Right cardiac atrium (tissue), 5 donors: Measurements from ENCODE around the gene BSND. TPM values are rescaled to one million over a fixed set of nuclear protein-coding genes. Genes with fewer than 3 reads are reported as not detected.

Source experiments
- ATAC-seq, 2 donors: fragments of 200-7000 bp; cut with Tn5 transposase; one replicate each; pipeline versions ENCODE4 v1.8.0 to v1.9.1; 2020; ENCODE audit warnings: moderate library complexity in 2 of 2, mild to moderate bottlenecking in 1 of 2
- DNase-seq, 3 donors: peaks; one replicate each; pipeline ENCODE4 v3.0.0-alpha.2; 2020
- H3K27ac ChIP-seq: one replicate; pipeline ENCODE4 v1.5.1; 2013; ENCODE audit warnings: mild to moderate bottlenecking, low read length, control low read depth, moderate library complexity
- H3K27me3 ChIP-seq: one replicate; pipeline ENCODE4 v1.6.1; 2013; ENCODE audit not compliant: control insufficient read depth, insufficient read depth
- H3K4me1 ChIP-seq: one replicate; pipeline ENCODE4 v1.6.1; 2013; ENCODE audit warnings: low read length; ENCODE audit not compliant: control insufficient read depth, insufficient read depth
- H3K4me3 ChIP-seq: one replicate; pipeline ENCODE4 v1.5.1; 2013; ENCODE audit warnings: low read length, control low read depth
- H3K9me3 ChIP-seq: one replicate; pipeline ENCODE4 v1.6.1; 2013; ENCODE audit warnings: low read length; ENCODE audit not compliant: control insufficient read depth
- WGBS: extraction: QIAGEN DNeasy Blood & Tissue Kit; methylation state at CpG from one replicate; pipeline ENCODE4 v1.1.7; 2013; 5-methylcytosine and 5-hydroxymethylcytosine counted together
- intact Hi-C, 4 donors: fragments of 100-400 bp; cut with DNase I; formaldehyde crosslinking; loops; one replicate each; pipeline versions ENCODE4 v1.11.0 to v1.14.0; 2022 to 2023
- polyA plus RNA-seq: library from polyadenylated mRNA; stranded (reverse); fragments of 200-250 nt; gene quantifications from one replicate; pipeline ENCODE4 v1.2.3, GENCODE V29; 2013
- total RNA-seq, 4 donors: library from RNA; stranded (reverse); fragmentation: NEBNext Ultra II Directional; extraction: Animal tissue kit (Norgen Biotek cat#: 25700); gene quantifications; one replicate each; pipeline ENCODE4 v1.2.1, GENCODE V29; 2021
- donor health status: healthy with polysubstance abuse.
- donor health status: DM: no; HTN: yes; CAD: no.
- donor health status: DM: no; HTN: no; CAD: no.
- donor health status: DM: no; HTN: yes; CAD: no; lungs with severe emphysema.
- donor health status: DM: yes; HTN: yes; CAD: no.

The BSND gene
- total and polyA plus RNA-seq, 5 donors: not detected

- H3K9me3 ChIP-seq: no peaks in the 10 kb centered on the region
- no peak for ATAC-seq
- no peak overlapping the region for H3K4me3 ChIP-seq
- no peaks in the 10 kb centered on the region for H3K27me3 ChIP-seq
- 67% methylated on average over 6 of the region's 6 CpGs for WGBS
- no peak overlapping the region for H3K27ac ChIP-seq
- DNase-seq: peak in 1 of 3 donors; percentile 3
- H3K4me1 ChIP-seq: no peaks in the 10 kb centered on the region
- intact Hi-C loops: no loop called here
Observed at GRCh38 chr1:54994355-54994990, 4.3 kb upstream of the BSND start.

GRCh38 chr1:54995013-54995760 is 3.5 kb upstream of the BSND start:
- no peak for ATAC-seq
- WGBS: 63% methylated on average over 12 of the region's 12 CpGs
- intact Hi-C loops: loop anchor here in 2 of 4 donors (5.0 kb wide), 1 partner anchor 43 kb away; no protein-coding TSS in a partner anchor
- no peaks in the 10 kb centered on the region for H3K4me1 ChIP-seq
- no peaks in the 10 kb centered on the region for H3K27me3 ChIP-seq
- H3K27ac ChIP-seq: no peak overlapping the region
- no peaks in the 10 kb centered on the region for H3K9me3 ChIP-seq
- no peak for DNase-seq
- no peak overlapping the region for H3K4me3 ChIP-seq

- H3K27me3 ChIP-seq: no peaks in the 10 kb centered on the region
- no peaks in the 10 kb centered on the region for H3K4me1 ChIP-seq
- H3K9me3 ChIP-seq: no peaks in the 10 kb centered on the region
- intact Hi-C loops: loop anchor here (2.0 to 5.0 kb wide), 2 partner anchors 44 to 45 kb away; no protein-coding TSS in a partner anchor
- ATAC-seq: no peak
- no peak overlapping the region for H3K4me3 ChIP-seq
- H3K27ac ChIP-seq: no peak overlapping the region
- no peak for DNase-seq
- WGBS: 71% methylated on average over 9 of the region's 9 CpGs
Observed at GRCh38 chr1:54995835-54996234, 2.9 kb upstream of the BSND start.

GRCh38 chr1:54996359-54996868 is 2.3 kb upstream of the BSND start:
- Histone ChIP-seq H3K4me3 (no peak overlapping the region), H3K27ac (no peak overlapping the region), H3K27me3 (no peaks in the 10 kb centered on the region), H3K4me1 (no peaks in the 10 kb centered on the region), H3K9me3 (no peaks in the 10 kb centered on the region)
- 7% methylated on average over 23 of the region's 23 CpGs for WGBS
- DNase-seq (peak; percentile 76 to 89 (median 83)), ATAC-seq (peak; percentile 73 to 85)
- intact Hi-C loops: loop anchor here (2.0 to 5.0 kb wide), 2 partner anchors 44 to 46 kb away; no protein-coding TSS in a partner anchor

GRCh38 chr1:54996869-54997710 is 1.6 kb upstream of the BSND start:
- Histone ChIP-seq H3K27me3 (no peaks in the 10 kb centered on the region), H3K4me3 (no peak overlapping the region), H3K4me1 (no peaks in the 10 kb centered on the region), H3K27ac (no peak overlapping the region), H3K9me3 (no peaks in the 10 kb centered on the region)
- ATAC-seq: peak in 1 of 2 donors; percentile 38
- no peak for DNase-seq
- intact Hi-C loops: loop anchor here (2.0 to 5.0 kb wide), 2 partner anchors 45 to 46 kb away; no protein-coding TSS in a partner anchor
- WGBS: 16% methylated on average over 46 of the region's 46 CpGs

- 70% methylated on average over 6 of the region's 6 CpGs for WGBS
- ATAC-seq: no peak
- Histone ChIP-seq H3K27ac (no peak overlapping the region), H3K27me3 (no peaks in the 10 kb centered on the region), H3K9me3 (no peaks in the 10 kb centered on the region), H3K4me1 (no peaks in the 10 kb centered on the region), H3K4me3 (no peak overlapping the region)
- intact Hi-C loops: loop anchor here (2.0 to 5.0 kb wide), 2 partner anchors 45 to 47 kb away; no protein-coding TSS in a partner anchor
- DNase-seq: no peak
Observed at GRCh38 chr1:54997711-54997986, 1.1 kb upstream of the BSND start.

GRCh38 chr1:54998100-54998499 is 633 bp upstream of the BSND start:
- Histone ChIP-seq H3K4me3 (no peak overlapping the region), H3K4me1 (no peaks in the 10 kb centered on the region), H3K27ac (no peak overlapping the region), H3K9me3 (no peaks in the 10 kb centered on the region), H3K27me3 (no peaks in the 10 kb centered on the region)
- ATAC-seq (no peak), DNase-seq (no peak)
- WGBS: 90% methylated on average over 6 of the region's 6 CpGs
- intact Hi-C loops: loop anchor here in 2 of 4 donors (5.0 kb wide), 1 partner anchor 46 kb away; no protein-coding TSS in a partner anchor

GRCh38 chr1:55000110-55001085 is 1.7 kb downstream of the BSND start:
- no peaks in the 10 kb centered on the region for H3K4me1 ChIP-seq
- H3K9me3 ChIP-seq: no peaks in the 10 kb centered on the region
- DNase-seq (no peak), ATAC-seq (no peak)
- WGBS: 64% methylated on average over 8 of the region's 8 CpGs
- no peak overlapping the region for H3K27ac ChIP-seq
- H3K27me3 ChIP-seq: no peaks in the 10 kb centered on the region
- H3K4me3 ChIP-seq: no peak overlapping the region
- intact Hi-C loops: no loop called here

GRCh38 chr1:55001311-55001710 is 2.6 kb downstream of the BSND start:
- ATAC-seq (no peak), DNase-seq (no peak)
- no peak overlapping the region for H3K27ac ChIP-seq
- H3K9me3 ChIP-seq: no peaks in the 10 kb centered on the region
- no peaks in the 10 kb centered on the region for H3K4me1 ChIP-seq
- 93% methylated on average over 4 of the region's 4 CpGs for WGBS
- no peaks in the 10 kb centered on the region for H3K27me3 ChIP-seq
- no peak overlapping the region for H3K4me3 ChIP-seq
- intact Hi-C loops: no loop called here

GRCh38 chr1:55002686-55003085 is 4.0 kb downstream of the BSND start:
- H3K27me3 ChIP-seq: no peaks in the 10 kb centered on the region
- no peak for DNase-seq
- no peak overlapping the region for H3K4me3 ChIP-seq
- 53% methylated on average over 2 of the region's 2 CpGs for WGBS
- no peak overlapping the region for H3K27ac ChIP-seq
- no peak for ATAC-seq
- H3K4me1 ChIP-seq: no peaks in the 10 kb centered on the region
- no peaks in the 10 kb centered on the region for H3K9me3 ChIP-seq
- intact Hi-C loops: no loop called here
